HG02571 (cell line): Measurements from ENCODE around the gene RREB1.
"Not testable (repeated sequence)": the region's sequence is repeated elsewhere in the genome, so short reads cannot be mapped to it uniquely, and the experiment has no call there.

Experiments
- ATAC-seq: cut with Tn5 transposase; IDR thresholded peaks from one replicate; pipeline ENCODE4 v1.9.1; 2021; ENCODE audit warnings: mild to moderate bottlenecking, moderate library complexity; ENCODE audit not compliant: unreplicated experiment

Gene RREB1

GRCh38 chr6:7260291-7261031 is 152.7 kb downstream of the RREB1 start:
- ATAC-seq: peak; percentile 10

- ATAC-seq: peak; percentile 78
Observed at GRCh38 chr6:7261032-7261841, 153.5 kb downstream of the RREB1 start.

- ATAC-seq: no peak
Observed at GRCh38 chr6:7261852-7262461, 154.2 kb downstream of the RREB1 start.

GRCh38 chr6:7262746-7263518 is 155.2 kb downstream of the RREB1 start:
- ATAC-seq: no peak

GRCh38 chr6:7263519-7263805 is 155.7 kb downstream of the RREB1 start:
- ATAC-seq: not testable (repeated sequence)

- ATAC-seq: no peak
Observed at GRCh38 chr6:7264041-7264440, 156.3 kb downstream of the RREB1 start.

GRCh38 chr6:7264686-7265384 is 157.1 kb downstream of the RREB1 start:
- ATAC-seq: no peak

GRCh38 chr6:7265385-7265726 is 157.6 kb downstream of the RREB1 start:
- not testable (repeated sequence) for ATAC-seq

- no peak for ATAC-seq
Observed at GRCh38 chr6:7267071-7267465, 159.3 kb downstream of the RREB1 start.

- no peak for ATAC-seq
Observed at GRCh38 chr6:7267466-7268091, 159.8 kb downstream of the RREB1 start.

- ATAC-seq: no peak
Observed at GRCh38 chr6:7268362-7268761, 160.6 kb downstream of the RREB1 start.

GRCh38 chr6:7268816-7269555 is 161.2 kb downstream of the RREB1 start:
- ATAC-seq: no peak

GRCh38 chr6:7269816-7270215 is 162.1 kb downstream of the RREB1 start:
- no peak for ATAC-seq

- ATAC-seq: no peak
Observed at GRCh38 chr6:7270320-7271204, 162.8 kb downstream of the RREB1 start.

- ATAC-seq: no peak
Observed at GRCh38 chr6:7271205-7271534, 163.4 kb downstream of the RREB1 start.

- no peak for ATAC-seq
Observed at GRCh38 chr6:7273709-7274108, 165.9 kb downstream of the RREB1 start.

GRCh38 chr6:7274525-7274924 is 166.8 kb downstream of the RREB1 start:
- ATAC-seq: not testable (repeated sequence)

- no peak for ATAC-seq
Observed at GRCh38 chr6:7276199-7276524, 168.4 kb downstream of the RREB1 start.
